ENCODE measurements around the gene DGKZ. TPM values are rescaled to one million over a fixed set of nuclear protein-coding genes. Genes with fewer than 3 reads are reported as not detected.

The DGKZ gene
- polyA plus RNA-seq, 2 of the 4 experiments (the other 2 are of a cell fraction) = 12.8 to 28.4 TPM

GRCh38 chr11:46420513-46420912 is 73.2 kb downstream of the DGKZ start:
- Histone ChIP-seq H3K4me2 (no peak overlapping the region), H3K4me1 (no peaks in the 10 kb centered on the region), H3K27ac (no peak overlapping the region), H3K9me3 (no peaks in the 10 kb centered on the region), H3K4me3 (no peak overlapping the region)
- ChIA-PET POLR2A (no interaction called here), CTCF (interaction anchor here (1.3 kb wide), 1 partner anchor 70 kb away, joined by 4 read pairs; no protein-coding TSS in a partner anchor)
- no peak for DNase-seq (ENCODE audit: low read depth in 1 of 2, low spot score in 1 of 2)
- no peak for FAIRE-seq
- 97% methylated on average over 1 of the region's 1 CpG for WGBS (ENCODE audit: missing lambda C conversion rate)
- TF ChIP-seq NR3C1 (IDR thresholded peaks at IDR 0.05) (no peak), TFCP2L1 (CRISPR knock-in tag; IDR thresholded peaks at IDR 0.05) (no peak), POLR2A (IDR thresholded peaks at IDR 0.05; ENCODE audit: low read length) (no peak), RNF2 (IDR thresholded peaks at IDR 0.05; ENCODE audit: borderline replicate concordance, low read depth) (no peak), JUN (IDR thresholded peaks at IDR 0.05) (no peak), EHF (CRISPR knock-in tag; IDR thresholded peaks at IDR 0.05) (no peak), KDM1A (IDR thresholded peaks at IDR 0.05; ENCODE audit: low read depth) (no peak), HOXB13 (CRISPR knock-in tag; IDR thresholded peaks at IDR 0.05; ENCODE audit: low read depth) (no peak), CHD2 (IDR thresholded peaks at IDR 0.05; ENCODE audit: low read length, partially characterized antibody) (no peak), MAZ (IDR thresholded peaks at IDR 0.05; ENCODE audit: borderline replicate concordance, low read depth, low read length) (no peak), BHLHE40 (IDR thresholded peaks at IDR 0.05; ENCODE audit: low read depth, low read length) (no peak), ZC3H11A (IDR thresholded peaks at IDR 0.05) (no peak), MAX (IDR thresholded peaks at IDR 0.05) (no peak), BCL3 (IDR thresholded peaks at IDR 0.05) (no peak), GATA3 (IDR thresholded peaks at IDR 0.05; ENCODE audit: borderline replicate concordance) (no peak)
- ATAC-seq = no peak

GRCh38 chr11:46421257-46421880 is 74.1 kb downstream of the DGKZ start:
- no peak for ATAC-seq

GRCh38 chr11:46422588-46422987 is 75.3 kb downstream of the DGKZ start:
- no peak for FAIRE-seq
- H3K4me3 ChIP-seq = no peak overlapping the region
- H3K4me2 ChIP-seq = no peak overlapping the region
- 88% methylated on average over 7 of the region's 7 CpGs for WGBS (ENCODE audit: missing lambda C conversion rate)
- no peaks in the 10 kb centered on the region for H3K4me1 ChIP-seq
- H3K27ac ChIP-seq = no peak overlapping the region
- POLR2A ChIA-PET = no interaction called here
- H3K9me3 ChIP-seq = no peaks in the 10 kb centered on the region
- no peak for TF ChIP-seq JUN (IDR thresholded peaks at IDR 0.05)
- no peak for TF ChIP-seq RCOR1 (IDR thresholded peaks at IDR 0.05; ENCODE audit: low read depth, low read length)
- no peak for TF ChIP-seq BCL3 (IDR thresholded peaks at IDR 0.05)
- TF ChIP-seq MYC (IDR thresholded peaks at IDR 0.05; ENCODE audit: borderline replicate concordance, low read length) = no peak
- no peak for TF ChIP-seq BHLHE40 (IDR thresholded peaks at IDR 0.05; ENCODE audit: low read depth, low read length)
- no peak for TF ChIP-seq HES2 (IDR thresholded peaks at IDR 0.05)
- no peak for TF ChIP-seq JUNB (IDR thresholded peaks at IDR 0.05)
- no peak for DNase-seq (ENCODE audit: low read depth in 1 of 2, low spot score in 1 of 2)
- CTCF ChIA-PET = interaction anchor here (0.6 to 1.5 kb wide), 4 partner anchors 16 to 457 kb away, joined by 3 to 4 read pairs (median 3); no protein-coding TSS in a partner anchor
- no peak for ATAC-seq

More at GRCh38 chr11:46421257-46421880, 74.1 kb downstream of the DGKZ start:
- DNase-seq (ENCODE audit: low read depth in 1 of 2, low spot score in 1 of 2) = no peak
- CTCF ChIA-PET = interaction anchor here (1.3 to 1.5 kb wide), 2 partner anchors 69 to 456 kb away, joined by 4 read pairs; no protein-coding TSS in a partner anchor
- H3K4me2 ChIP-seq = no peak overlapping the region
- no peak overlapping the region for H3K27ac ChIP-seq
- H3K4me3 ChIP-seq = no peak overlapping the region
- no peaks in the 10 kb centered on the region for H3K4me1 ChIP-seq
- POLR2A ChIA-PET = no interaction called here
- no peak for FAIRE-seq
- no peaks in the 10 kb centered on the region for H3K9me3 ChIP-seq
- WGBS (ENCODE audit: missing lambda C conversion rate) = 93% methylated on average over 8 of the region's 8 CpGs
- TF ChIP-seq KDM5A (IDR thresholded peaks at IDR 0.05) (no peak), POLR2A (IDR thresholded peaks at IDR 0.05; ENCODE audit: low read length) (no peak)
